ENCODE results near the gene LMX1A. TPM values are rescaled to one million over a fixed set of nuclear protein-coding genes. Genes with fewer than 3 reads are reported as not detected.

Gene LMX1A
- total RNA-seq, 1 donor from 2014 or later, result not detected

Other genes starting within 250 kb of the LMX1A start
- gene RXRG, start 88.4 kb upstream of the LMX1A start, total RNA-seq, result not detected in 2 replicates
- not detected in 2 replicates for gene LRRC52, start 187.3 kb upstream of the LMX1A start, total RNA-seq

All from bronchial epithelial cell (primary cell).